Activated T-helper 1 cell treated with anti-CD3 and anti-CD28 coated beads, Interleukin-2, amount 50 U/mL, for 16 hours (primary cell): Measurements from ENCODE around the gene CCDC81.

Source experiments
- DNase-seq, 2 donors: peaks; one replicate each; pipeline ENCODE4 v3.0.0-alpha.2; 2020; ENCODE audit warnings: low read depth in 1 of 2, low spot score in 1 of 2

Gene CCDC81

DNA sequence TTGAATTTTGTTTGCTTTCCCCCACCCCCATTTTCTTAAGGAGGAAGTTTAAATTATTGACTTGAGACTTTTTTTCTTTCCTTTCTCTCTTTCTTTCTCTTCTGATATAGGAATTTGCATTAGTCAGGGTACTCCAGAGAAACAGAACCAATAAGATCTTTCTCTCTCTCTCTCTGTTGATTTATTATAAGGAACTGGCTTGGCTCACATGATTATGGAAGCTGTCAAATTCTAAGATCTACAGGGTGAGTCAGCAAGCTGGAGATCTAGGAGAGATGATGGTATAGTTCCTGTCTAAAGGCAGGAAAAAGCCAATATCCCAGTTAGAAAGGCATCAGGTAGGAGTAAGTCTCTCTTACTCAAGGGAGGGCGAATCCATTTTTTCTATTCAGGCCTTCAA lies 64.0 kb downstream of the CCDC81 start:
- no peak for DNase-seq

DNA sequence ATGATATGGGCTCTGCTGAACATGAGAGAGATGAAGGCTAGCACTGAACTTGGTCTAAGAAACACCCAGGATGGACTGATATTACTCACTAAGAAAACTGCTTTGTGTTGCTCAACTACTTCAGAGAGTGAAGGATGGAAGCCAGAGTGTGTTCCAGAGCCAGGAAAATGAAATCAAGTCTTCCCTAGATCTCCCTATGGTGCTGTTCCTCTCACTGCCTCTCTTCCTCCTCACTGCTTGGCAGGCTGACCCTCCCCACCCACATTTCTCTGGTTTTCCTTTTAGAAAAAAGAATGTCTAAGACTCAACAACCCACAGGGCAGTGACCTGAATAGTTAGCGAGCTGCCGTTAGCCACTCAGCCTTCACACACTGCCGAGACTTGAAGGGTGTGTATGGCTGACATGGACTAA lies 65.6 kb downstream of the CCDC81 start:
- no peak for DNase-seq

DNA sequence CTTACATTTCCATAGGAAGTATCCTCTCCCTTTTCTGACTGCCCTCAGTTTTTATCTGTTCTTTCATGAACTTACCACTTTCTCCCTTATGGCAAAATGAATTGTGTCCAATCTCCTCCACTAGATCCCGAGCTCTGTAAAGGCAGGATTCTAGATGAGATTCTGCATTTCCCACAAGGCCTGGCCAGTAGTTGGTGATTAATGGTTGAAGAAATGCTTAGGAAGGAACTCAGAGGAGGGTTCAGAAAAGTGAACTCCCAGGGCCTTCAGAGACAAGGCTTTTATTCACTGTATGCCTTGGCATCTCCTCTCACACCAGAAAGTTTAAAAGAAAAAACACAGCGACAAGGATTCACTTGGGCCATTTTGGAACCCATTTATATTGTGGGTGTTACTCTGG lies 66.2 kb downstream of the CCDC81 start:
- DNase-seq = no peak

DNA sequence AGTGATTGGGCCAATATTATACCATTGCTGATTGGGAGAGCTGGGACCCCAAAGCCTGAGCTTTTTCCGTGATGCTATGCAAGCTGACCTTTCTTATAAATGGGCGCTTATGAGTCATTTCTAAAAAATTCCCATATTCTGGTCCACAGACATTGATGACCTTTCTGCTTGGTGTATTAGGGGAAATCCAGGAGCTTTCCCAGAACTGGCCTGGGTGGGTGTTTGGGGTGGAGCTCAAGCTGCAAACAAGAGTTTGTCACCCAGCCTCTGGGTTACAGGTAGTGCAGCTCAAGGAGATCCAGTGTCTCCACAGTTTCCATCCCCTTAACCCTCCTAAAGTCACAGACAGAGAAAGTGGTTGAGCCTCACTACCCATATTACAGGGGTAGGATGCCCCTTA lies 67.7 kb downstream of the CCDC81 start:
- DNase-seq = no peak

DNA sequence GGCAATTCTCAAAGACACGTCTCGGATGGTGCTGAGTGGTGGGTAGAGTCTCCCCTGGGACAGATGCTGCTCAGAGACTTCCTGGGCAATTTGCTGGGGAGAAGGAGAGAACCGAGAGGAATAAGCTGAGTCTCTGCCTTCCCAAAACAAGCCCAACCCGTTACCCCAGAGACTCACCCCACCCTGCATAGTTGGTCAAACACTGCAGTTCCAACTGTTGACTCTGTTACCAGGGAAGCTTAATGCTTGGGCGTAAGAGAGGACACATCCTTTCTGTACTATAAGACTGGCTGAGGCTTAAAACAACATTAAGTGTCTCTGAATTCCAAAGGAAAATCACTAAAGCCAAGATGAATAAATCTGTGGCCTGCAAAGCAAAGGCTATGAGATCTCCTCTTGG lies 68.1 kb downstream of the CCDC81 start:
- DNase-seq = no peak

DNA sequence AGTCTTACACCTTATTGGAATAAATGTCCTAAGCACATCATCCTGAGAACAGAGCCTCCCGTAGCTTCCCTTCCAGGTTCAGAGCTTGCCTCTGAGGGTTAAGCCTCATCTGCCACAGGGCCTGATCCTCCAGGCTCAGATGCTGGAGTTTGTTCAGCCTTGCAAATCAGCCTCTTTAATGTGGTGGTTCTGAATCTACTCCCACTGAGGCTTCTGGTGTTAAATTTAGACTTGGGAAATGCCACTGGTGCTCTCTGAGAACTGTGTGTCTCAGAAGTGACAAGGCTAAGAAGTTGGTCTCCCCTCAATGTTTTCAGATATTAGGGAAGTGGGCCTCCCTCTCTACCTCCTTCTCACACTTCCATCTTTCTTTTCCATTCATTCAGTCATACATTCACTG lies 68.7 kb downstream of the CCDC81 start:
- DNase-seq = no peak

DNA sequence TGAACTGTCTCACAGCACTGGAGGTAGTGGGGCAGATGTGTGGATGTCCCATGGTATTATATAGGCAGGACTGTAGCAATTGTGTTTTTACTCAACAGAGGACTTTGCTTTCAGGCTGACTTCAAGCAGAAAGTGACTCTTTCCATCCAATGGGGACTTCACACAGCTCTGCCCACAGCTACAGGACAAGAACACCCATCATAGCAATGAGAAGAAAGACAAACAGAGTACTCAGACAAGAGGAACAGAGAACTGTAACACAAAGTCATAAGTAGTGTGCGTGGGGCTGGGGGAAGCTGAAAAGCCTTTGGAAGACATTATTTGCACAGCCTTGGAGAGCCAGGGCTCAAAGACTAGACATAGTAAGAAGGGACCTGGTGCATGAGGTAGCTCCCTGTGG lies 70.3 kb downstream of the CCDC81 start:
- no peak for DNase-seq

DNA sequence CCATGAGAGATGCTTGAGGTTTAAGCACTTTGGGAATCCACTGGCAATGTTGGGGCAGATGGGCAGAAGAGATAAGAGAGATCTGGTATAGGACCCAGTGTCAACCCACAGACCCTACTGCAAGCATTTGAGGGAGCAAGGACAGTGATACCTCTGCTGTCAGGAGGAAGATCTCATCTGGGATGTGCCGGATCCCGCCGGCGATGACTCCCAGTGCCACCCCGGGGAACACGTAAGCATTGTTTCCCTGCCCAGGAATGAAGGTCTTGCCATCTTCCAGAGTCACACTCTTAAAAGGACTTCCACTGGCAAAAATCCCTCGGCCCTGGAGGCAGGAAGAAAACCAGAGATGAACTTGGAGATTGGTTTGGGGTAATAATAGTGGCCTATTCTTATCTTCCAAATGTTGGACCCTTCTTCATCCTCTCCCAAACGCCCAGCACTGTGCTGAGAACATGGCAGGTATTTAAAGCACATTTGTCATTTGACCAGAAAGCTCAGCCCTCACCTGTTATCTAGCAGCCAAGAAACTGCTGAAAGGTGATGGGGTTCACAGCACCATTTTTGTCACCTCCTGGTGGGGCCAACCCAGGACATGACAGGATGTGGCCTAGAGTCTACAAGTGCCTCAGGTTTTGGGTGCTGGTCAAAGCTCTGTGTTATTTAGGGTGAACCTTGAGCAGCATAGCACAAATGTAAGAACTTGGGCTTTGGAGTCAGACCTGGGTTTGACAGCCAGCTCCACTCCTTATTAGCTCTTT lies 71.7 kb downstream of the CCDC81 start:
- no peak for DNase-seq

DNA sequence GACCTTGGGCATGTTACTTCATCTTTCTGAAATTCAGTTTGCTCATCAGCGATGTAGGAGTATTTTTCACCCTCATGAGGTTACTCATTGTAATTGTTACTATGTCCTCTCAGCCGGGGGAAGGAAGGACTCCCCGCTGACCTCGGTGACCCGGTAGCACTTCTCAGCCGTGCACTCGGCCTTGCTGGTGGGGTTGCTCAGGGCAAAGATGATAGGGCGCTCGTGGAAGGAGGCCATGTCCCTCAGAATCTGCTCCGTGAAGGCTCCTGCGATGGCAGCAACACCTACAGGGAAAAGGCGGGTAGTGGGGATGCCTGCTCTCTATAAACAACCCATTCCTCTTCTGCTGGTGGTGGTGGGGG lies 72.2 kb downstream of the CCDC81 start:
- DNase-seq = no peak

DNA sequence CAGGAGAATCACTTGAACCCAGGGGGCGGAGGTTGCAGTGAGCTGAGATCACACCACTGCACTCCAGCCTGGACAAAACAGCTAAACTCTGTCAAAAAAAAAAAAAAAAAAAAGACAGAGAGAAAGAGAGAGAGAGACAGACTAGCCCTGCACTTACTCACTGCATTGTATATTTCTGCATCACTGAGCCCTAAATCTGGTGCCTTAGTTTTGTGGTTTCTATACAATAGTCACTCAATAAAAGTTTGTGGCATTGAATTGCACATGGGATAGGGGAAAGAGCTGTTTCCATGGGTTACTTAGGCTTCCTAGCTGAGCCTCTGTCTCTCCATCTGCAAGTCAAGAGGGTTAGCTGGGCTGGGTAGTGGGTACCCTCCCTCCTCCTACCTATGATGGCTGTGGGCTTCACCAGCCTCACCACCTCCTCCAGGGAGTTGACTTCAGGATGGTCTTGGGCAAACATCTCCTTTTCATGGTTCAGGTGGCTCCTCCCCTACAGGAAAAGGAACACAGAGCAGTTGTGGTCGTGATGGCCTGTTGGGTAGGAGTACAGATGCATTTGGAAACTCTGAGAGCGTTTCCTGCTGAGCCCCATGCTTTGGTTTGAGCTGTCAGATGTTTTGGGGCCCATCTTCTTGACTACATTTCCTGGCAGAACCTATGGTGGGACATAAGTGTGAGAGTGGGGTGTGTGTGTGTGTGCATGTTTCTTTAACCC lies 73.2 kb downstream of the CCDC81 start:
- no peak for DNase-seq

DNA sequence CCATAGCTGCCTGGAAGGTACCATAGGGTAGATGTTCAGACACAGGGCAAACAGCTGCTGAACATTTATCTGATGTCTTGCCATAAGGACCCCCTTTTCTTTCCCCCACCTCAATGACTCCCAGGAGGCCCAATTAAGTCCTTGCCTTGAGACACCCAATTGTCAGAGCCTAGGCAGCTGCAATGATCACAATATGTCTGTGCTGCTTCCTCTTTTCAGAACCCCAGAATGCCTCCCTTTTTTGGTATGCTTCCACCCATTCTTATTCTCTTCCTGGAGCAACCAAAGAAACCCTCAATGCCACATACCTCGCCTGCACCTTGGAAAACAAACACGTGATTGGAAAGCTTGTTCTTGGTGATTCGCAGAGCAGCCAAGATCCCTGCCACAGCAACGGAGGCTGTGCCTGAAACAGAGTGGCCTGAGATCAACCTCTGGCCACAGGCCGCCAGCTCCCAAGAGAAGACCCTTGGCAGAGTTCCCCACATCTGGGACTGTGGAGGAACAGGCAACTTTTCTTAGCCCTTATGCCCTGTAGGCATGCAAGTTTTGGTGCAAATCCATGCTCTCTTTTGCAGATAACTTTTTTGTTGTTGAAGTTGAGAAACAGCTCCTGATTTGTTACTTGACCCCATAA lies 75.4 kb downstream of the CCDC81 start:
- no peak for DNase-seq

DNA sequence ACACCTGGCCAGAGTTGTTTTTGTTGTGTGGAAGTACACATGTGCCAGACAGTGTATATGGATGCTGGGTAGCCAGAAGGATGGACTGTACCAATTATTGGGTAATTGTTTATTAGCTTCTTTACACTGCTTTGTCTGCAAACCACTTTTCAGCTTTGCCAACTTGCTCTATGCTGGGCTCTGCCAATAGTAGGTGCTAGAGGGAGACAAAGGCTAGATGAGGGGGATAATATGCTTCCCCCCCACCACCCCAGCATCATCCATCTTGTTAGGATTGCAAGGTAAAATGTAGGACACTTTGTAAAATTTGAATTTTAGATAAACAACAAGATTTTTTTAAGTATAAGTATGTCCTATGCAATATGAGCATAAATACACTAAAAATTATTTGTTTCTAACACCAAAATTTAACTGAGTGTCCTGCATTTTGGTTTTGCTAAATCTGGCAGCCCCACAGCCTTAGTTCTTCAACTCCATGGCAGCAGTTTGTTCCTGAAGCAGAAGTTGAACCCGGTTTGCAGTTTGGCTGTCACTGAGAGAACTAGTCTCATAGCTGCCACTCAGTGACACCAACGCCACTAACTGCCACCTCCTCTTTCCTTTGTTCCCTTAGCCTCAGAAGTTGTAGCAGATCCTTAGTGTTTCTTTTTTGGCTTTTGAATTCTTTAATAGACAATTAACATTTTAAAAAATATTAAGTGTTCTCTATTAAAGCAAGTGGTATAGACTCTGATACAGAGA lies 78.8 kb downstream of the CCDC81 start:
- no peak for DNase-seq

DNA sequence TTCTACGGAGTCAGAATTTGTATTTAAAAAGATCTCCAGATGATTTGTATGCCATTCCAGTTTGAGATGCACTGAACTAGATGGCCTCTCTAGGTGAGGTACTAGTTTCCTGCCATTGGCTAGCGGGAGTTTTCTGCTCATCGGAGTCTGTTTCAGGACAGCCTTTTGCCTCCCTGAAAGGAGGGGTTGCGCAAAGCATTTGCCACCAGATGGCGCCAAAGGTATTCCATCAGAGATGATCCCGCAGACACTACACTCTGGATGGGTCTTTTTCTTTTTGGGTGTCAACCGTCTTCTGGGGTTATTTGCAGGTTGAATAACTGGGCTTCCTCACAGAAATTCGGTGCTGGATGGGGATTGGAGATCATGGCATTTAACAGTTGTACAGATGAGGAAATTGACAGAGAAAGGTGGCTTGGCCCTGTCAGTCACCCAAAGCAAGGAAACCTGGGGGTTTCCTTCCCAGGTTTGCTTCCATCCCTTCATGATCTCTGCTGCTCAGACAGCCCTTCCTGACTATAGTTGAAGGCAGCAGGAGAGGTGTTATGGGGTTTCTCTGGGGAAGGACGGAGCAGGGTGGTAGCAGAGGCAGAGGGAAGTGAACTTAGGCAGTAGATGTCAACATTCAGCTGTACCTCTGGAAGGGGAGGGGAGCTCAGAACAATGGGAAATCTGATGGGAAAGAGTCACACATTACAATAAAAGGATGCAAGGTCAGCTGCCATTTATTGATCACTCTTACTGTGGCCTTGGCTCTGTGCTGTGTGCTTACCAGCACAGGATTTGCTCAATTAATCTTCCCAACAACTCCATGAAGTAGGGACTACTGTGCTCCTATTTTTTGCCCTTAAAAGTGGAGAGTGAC lies 81.6 kb downstream of the CCDC81 start:
- peak; percentile 35 to 55 for DNase-seq

DNA sequence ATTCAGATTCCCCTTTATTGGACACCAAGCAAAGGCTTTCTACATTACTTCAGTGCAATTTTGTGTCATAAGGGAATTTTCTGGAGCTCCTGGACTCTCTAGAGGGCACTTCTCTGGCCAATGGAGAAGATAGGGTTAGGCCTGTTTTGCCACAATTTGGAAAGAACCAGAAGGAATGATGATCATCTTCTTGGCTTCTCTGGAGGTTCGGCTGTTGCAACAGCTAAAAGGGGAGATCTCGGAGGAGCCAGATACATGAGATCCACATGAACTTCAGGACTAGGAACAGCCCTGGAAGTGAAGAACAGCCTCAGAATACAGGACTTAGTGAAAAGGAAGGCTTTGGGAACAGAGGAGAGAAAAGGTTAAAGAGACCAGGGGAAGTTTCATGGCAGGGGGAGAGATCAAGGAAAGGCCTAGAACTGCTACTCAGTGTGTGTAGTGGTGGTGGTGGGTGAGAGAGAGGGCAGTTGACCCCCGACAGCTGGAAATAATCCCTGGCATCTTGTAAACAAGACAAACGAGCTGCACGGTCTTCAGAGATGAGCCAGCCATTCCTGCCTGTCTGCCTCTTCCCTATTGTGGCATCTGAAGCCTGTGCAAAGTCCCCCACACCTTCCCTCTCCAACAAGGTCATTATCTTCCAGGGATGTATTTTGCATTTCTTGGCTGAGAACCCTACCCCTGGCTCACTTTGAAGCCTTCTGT lies 83.8 kb downstream of the CCDC81 start:
- DNase-seq = no peak

DNA sequence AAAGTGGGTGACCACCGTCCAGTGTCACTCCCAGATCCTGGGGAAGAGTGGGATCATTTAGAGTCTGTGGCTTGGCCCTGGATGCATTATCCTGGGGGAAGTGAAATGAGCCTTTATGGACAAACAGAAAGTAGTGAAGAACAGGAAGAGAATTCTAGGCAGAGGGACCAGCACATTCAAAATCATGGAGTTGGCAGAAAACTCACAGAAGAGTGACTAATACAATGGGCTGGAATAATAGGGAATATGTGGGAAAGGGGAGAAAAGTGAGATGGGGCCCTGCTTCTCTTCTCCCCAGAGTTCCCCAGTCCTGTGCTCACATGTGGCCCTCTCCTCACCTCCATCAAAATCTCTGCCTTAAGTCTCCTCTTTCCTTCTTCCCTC lies 84.3 kb downstream of the CCDC81 start:
- no peak for DNase-seq

DNA sequence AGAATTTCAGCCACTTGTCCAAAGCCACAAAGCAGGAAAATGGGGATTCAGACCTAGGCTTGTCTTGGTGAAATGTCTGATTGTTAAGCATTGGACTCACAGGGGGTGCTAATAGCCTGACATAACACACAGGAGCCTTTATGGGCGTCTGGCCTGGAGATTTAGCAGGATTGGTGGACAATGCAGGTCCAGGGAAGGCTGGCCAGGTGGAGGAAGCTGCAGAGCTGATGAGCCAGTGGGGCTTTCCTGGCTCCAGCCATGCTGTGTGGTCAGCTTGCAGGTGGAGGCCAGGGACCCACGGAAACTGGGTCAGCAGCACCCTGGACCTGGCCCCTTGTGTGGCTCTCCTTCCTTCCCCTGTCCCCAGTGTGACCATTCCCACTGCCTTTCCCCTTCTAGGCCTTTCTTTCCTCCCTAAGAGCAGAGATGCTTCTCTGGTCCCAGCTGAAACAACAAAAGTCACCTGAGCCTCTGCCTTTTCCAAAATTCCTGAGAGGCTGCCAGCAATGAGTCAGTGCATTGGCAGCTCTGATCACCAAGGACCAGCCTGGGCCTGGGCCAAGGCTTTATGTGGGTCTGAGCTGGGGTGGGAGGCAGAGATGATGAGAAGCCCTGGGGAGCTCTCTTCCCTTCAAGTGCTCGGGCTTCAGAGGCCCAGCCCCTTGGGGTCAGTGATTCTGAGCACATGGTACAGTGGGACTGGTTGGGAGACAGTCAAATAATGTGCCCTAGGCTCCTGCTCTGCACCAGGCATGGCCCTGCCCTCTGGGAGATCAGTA lies 85.2 kb downstream of the CCDC81 start:
- no peak for DNase-seq

DNA sequence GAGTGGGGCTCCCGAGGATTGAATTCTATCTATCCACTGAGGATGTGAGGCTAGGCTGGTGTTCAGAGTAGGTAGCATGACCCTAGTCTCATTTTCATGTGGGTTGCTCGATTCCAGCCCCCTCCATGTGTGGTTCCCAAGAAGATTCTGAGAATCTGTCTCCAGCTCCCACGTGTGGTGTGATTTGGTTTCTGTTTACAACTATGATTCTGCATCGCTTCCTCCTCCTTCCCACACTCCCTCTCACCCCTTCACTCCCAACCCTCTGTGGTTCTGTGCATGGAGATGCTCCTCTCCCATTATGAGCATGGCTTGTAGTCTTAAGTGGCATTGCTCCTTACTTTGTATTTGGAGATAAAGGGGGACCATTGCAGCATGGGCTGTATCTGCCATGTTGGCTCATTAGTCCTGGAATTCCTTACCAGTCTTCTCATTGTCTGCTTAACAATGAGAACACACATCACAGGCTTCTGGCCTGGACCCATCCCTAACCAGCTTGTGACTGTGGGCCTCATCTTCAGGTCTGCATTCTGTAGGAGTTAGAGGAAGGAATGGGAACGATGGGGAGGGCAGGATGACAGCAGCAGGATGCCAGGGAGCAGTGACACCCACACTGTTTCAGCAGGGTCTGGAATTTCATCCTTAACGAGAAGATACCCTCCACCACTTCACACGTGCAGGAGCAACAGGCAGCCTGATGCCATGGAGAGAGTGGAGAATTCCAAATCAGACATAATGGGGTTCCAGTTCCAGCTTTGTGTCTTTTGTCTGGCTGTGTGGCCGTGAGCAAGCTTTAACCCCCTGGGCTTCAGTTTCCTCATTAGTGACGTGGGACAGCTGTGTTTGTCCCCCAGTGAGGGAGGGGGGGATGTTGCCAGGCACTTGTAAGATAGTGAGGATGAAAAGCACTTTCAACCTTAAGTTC lies 86.0 kb downstream of the CCDC81 start:
- no peak for DNase-seq

DNA sequence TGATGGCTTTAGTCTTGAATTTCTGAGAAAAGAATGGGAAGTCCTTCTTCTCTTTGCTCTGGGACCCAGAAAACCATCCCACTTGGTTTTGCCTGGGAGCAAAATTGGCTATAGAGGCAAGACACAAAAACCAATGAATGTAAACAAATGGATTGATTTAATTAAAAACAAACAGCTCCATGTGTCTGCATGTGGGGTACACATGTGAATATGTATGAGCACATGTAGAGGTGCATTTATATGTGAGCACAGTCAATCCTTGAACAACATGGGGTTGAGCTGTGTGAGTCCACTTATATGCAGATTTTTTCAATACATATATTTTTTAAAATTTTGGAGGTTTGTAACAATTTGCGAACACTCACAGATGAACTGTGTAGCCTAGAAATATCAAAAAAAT lies 87.2 kb downstream of the CCDC81 start:
- no peak for DNase-seq
